Mucosa of descending colon (tissue), 3 donors: Measurements from ENCODE around the gene ACSL4. TPM values are rescaled to one million over a fixed set of nuclear protein-coding genes. Genes with fewer than 3 reads are reported as not detected.

ENCODE experiments used
- ATAC-seq: fragments of 200-7000 bp; cut with Tn5 transposase; one replicate; pipeline ENCODE4 v1.9.1; 2020; ENCODE audit warnings: mild to moderate bottlenecking, moderate library complexity
- DNase-seq, 3 donors: peaks; one replicate each; pipeline ENCODE4 v3.0.0-alpha.2; 2020
- H3K36me3 ChIP-seq: fragments of 200-600 bp; one replicate; pipeline ENCODE4 v1.8.0; 2021; ENCODE audit warnings: low read depth, mild to moderate bottlenecking
- H3K4me1 ChIP-seq: fragments of 200-600 bp; one replicate; pipeline ENCODE4 v1.8.0; 2021; ENCODE audit warnings: low read depth, mild to moderate bottlenecking
- H3K4me3 ChIP-seq: fragments of 200-600 bp; one replicate; pipeline ENCODE4 v1.8.0; 2021; ENCODE audit warnings: mild to moderate bottlenecking
- H3K9me3 ChIP-seq: fragments of 200-600 bp; one replicate; pipeline ENCODE4 v1.8.0; 2021; ENCODE audit warnings: mild to moderate bottlenecking
- CTCF ChIP-seq: fragments of 200-600 bp; IDR thresholded peaks from one replicate; pipeline ENCODE4 v1.8.0; 2022; ENCODE audit warnings: antibody characterized with exemption, mild to moderate bottlenecking
- intact Hi-C, 2 donors: fragments of 100-400 bp; cut with DNase I in 1 of 2; cut with micrococcal nuclease in 1 of 2; formaldehyde crosslinking; loops; one replicate each; pipeline versions ENCODE4 v1.11.0 to v1.11.1; 2022; cut with DNase I, micrococcal nuclease
- total RNA-seq, 3 donors: library from RNA; stranded (reverse); fragmentation: NEBNext Ultra II Directional in 2 of 3; extraction: Animal tissue kit (Norgen Biotek cat#: 25700) in 2 of 3; gene quantifications; one replicate each; pipeline versions ENCODE4 v1.2.1 to v1.2.4, GENCODE V29; 2021 to 2023
- donor health status: DM: no; HTN: no; CAD: no; lungs with moderate emphysema.
- donor health status: DM: no; HTN: no; CAD: no.
- donor health status: DM: no; HTN: yes; CAD: no.

The ACSL4 gene
- total RNA-seq, 3 donors from 2014 or later = 9.8 to 28.2 (median 18.4) TPM

GRCh38 chrX:109774706-109775105, 41.6 kb upstream of the ACSL4 start:
- no peaks in the 10 kb centered on the region for H3K4me1 ChIP-seq
- intact Hi-C loops = no loop called here
- no peak for TF ChIP-seq CTCF
- ATAC-seq (no peak), DNase-seq (no peak)
- no peaks in the 10 kb centered on the region for H3K9me3 ChIP-seq
- no peak overlapping the region for H3K4me3 ChIP-seq
- no peaks in the 10 kb centered on the region for H3K36me3 ChIP-seq

- Histone ChIP-seq H3K9me3 (no peaks in the 10 kb centered on the region), H3K4me3 (no peak overlapping the region), H3K36me3 (no peaks in the 10 kb centered on the region), H3K4me1 (no peaks in the 10 kb centered on the region)
- intact Hi-C loops = no loop called here
- no peak for TF ChIP-seq CTCF
- ATAC-seq (no peak), DNase-seq (no peak)
Measured at GRCh38 chrX:109774136-109774535, 41.1 kb upstream of the ACSL4 start.

- Histone ChIP-seq H3K4me3 (no peak overlapping the region), H3K4me1 (no peaks in the 10 kb centered on the region), H3K9me3 (no peaks in the 10 kb centered on the region), H3K36me3 (no peaks in the 10 kb centered on the region)
- ATAC-seq = no peak
- TF ChIP-seq CTCF = no peak
- DNase-seq = no peak
- intact Hi-C loops = no loop called here
Measured at GRCh38 chrX:109773374-109773773, 40.3 kb upstream of the ACSL4 start.

GRCh38 chrX:109770780-109771179, 37.7 kb upstream of the ACSL4 start:
- ATAC-seq = no peak
- Histone ChIP-seq H3K4me1 (no peaks in the 10 kb centered on the region), H3K9me3 (no peaks in the 10 kb centered on the region), H3K4me3 (no peak overlapping the region), H3K36me3 (no peaks in the 10 kb centered on the region)
- intact Hi-C loops = no loop called here
- DNase-seq = no peak
- TF ChIP-seq CTCF = no peak

- intact Hi-C loops = no loop called here
- no peak for ATAC-seq
- Histone ChIP-seq H3K36me3 (no peaks in the 10 kb centered on the region), H3K4me3 (no peak overlapping the region), H3K4me1 (no peaks in the 10 kb centered on the region), H3K9me3 (no peaks in the 10 kb centered on the region)
- TF ChIP-seq CTCF = no peak
- no peak for DNase-seq
Measured at GRCh38 chrX:109760922-109761250, 27.8 kb upstream of the ACSL4 start.

GRCh38 chrX:109760209-109760921, 27.3 kb upstream of the ACSL4 start:
- intact Hi-C loops = no loop called here
- Histone ChIP-seq H3K4me3 (no peak overlapping the region), H3K4me1 (no peaks in the 10 kb centered on the region), H3K9me3 (no peaks in the 10 kb centered on the region), H3K36me3 (no peaks in the 10 kb centered on the region)
- ATAC-seq (no peak), DNase-seq (no peak)
- no peak for TF ChIP-seq CTCF
